ENCODE results near the gene LAGE3.

DNA sequence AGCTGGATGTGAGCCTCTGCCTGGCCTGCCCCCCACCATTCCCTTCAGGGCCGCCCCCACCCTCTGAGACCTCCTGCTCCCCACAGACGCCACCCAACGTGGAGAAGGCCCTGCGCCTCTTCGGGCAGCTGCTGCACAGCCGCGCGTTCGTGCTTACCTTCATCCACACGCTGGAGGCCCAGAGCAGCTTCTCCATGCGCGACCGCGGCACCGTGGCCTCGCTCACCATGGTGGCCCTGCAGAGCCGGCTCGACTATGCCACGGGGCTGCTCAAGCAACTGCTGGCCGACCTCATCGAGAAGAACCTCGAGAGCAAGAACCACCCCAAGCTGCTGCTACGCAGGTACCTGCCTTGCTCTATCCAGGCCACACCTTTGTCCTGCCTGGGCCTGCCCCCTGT lies 10.9 kb downstream of the LAGE3 start:
- no peak for TF ChIP-seq CTCF (IDR thresholded peaks at IDR 0.05)
- TF ChIP-seq POLR2A (IDR thresholded peaks at IDR 0.05): no peak
